ENCODE measurements around the gene RSRP1.
"Not testable (repeated sequence)": the region's sequence is repeated elsewhere in the genome, so short reads cannot be mapped to it uniquely, and the experiment has no call there.

Gene RSRP1

GRCh38 chr1:25247024-25247828, at the start of gene RSRP1:
Gene RSRP1 (minus strand): TSS chr1:25247454. CDS start chr1:25246963, 491 bp downstream.
- peak; percentile 85 for DNase-seq

GRCh38 chr1:25296501-25296900, 49.2 kb upstream of the RSRP1 start:
- not testable (repeated sequence) for DNase-seq

GRCh38 chr1:25294889-25295826, 47.9 kb upstream of the RSRP1 start:
- not testable (repeated sequence) for DNase-seq

- DNase-seq = not testable (repeated sequence)
Observed at GRCh38 chr1:25293426-25293825, 46.2 kb upstream of the RSRP1 start.

GRCh38 chr1:25290043-25290442, 42.8 kb upstream of the RSRP1 start:
- DNase-seq = not testable (repeated sequence)

- not testable (repeated sequence) for DNase-seq
Observed at GRCh38 chr1:25288573-25289101, 41.4 kb upstream of the RSRP1 start.

GRCh38 chr1:25287164-25287563, 39.9 kb upstream of the RSRP1 start:
- not testable (repeated sequence) for DNase-seq

GRCh38 chr1:25285862-25286261, 38.6 kb upstream of the RSRP1 start:
- DNase-seq = not testable (repeated sequence)

- DNase-seq = not testable (repeated sequence)
Observed at GRCh38 chr1:25279693-25280111, 32.4 kb upstream of the RSRP1 start.

- DNase-seq = not testable (repeated sequence)
Observed at GRCh38 chr1:25278790-25279189, 31.5 kb upstream of the RSRP1 start.

- DNase-seq = not testable (repeated sequence)
Observed at GRCh38 chr1:25278358-25278757, 31.1 kb upstream of the RSRP1 start.

- not testable (repeated sequence) for DNase-seq
Observed at GRCh38 chr1:25277295-25277694, 30.0 kb upstream of the RSRP1 start.

GRCh38 chr1:25275648-25276047, 28.4 kb upstream of the RSRP1 start:
- DNase-seq = not testable (repeated sequence)

GRCh38 chr1:25272238-25272637, 25.0 kb upstream of the RSRP1 start, which contains the start of gene RHD:
Gene RHD (plus strand): TSS chr1:25272509. CDS start chr1:25272548, 39 bp downstream.
- DNase-seq = not testable (repeated sequence)

- DNase-seq = not testable (repeated sequence)
Observed at GRCh38 chr1:25268143-25268760, 21.0 kb upstream of the RSRP1 start.

GRCh38 chr1:25267288-25268142, 20.3 kb upstream of the RSRP1 start:
- peak; percentile 17 for DNase-seq

- not testable (repeated sequence) for DNase-seq
Observed at GRCh38 chr1:25266554-25267287, 19.5 kb upstream of the RSRP1 start.

- not testable (repeated sequence) for DNase-seq
Observed at GRCh38 chr1:25260336-25260735, 13.1 kb upstream of the RSRP1 start.

- DNase-seq = not testable (repeated sequence)
Observed at GRCh38 chr1:25259813-25260212, 12.6 kb upstream of the RSRP1 start.

- DNase-seq = no peak
Observed at GRCh38 chr1:25257196-25257595, 9.9 kb upstream of the RSRP1 start.

GRCh38 chr1:25256578-25256965, 9.3 kb upstream of the RSRP1 start:
- DNase-seq = no peak
